Stimulated activated CD8-positive, alpha-beta memory T cell treated with anti-CD3 and anti-CD28 coated beads, Interleukin-7, amount 100 ng/mL, for 24 hours (primary cell): ENCODE results near the gene MGMT.

Experiments used
- DNase-seq: peaks from one replicate; pipeline ENCODE4 v3.0.0-alpha.2; 2020; ENCODE audit warnings: low read depth

Gene MGMT

DNA sequence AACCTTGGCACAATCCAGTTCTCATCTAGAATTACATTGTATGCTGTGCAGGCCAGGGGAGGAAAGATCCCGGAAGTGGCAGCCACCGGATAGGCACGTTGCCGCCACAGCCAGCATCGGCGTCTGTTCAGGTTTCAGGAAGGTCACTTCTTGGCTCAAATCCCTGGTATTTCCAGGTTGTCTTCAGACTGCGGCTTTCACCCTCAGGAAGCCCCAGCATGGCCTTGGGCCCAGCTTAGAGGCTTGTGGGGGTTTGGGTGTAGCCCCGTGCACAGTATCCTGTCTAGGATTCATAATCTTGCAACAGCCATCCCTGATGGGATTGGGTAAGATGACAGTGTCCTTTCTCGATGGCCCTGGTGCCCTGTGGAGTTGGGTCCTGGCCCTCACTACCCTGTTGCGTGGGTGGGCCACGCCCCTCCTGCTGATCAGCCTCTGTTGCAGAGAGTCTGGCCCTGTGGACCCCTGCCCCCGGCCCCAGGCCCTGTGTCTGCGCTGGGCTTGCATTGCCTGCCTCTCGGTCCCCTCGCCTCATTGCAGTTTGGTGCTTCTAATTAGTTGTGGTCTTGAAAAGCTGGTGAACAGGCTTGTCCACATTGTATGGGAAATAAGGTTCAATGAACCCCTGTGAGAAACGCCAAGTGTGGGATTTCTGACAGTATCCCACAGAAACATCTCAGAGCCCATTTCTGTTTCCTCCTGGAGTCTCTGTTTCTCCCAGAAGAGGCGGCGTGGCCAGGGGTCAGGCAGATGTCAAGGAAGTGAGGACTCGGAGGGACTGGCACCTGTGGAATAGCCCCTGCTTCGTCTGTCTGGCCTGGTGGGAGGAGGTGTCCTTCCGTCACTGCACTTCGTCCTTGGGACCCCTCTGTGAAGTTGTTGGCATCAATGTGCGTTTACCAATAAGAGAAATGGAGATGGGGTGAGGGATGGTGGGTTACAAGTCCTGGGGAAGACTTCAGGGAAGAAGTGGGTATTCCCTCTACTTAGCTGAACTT, 77.5 kb downstream of the MGMT start:
- no peak for DNase-seq

DNA sequence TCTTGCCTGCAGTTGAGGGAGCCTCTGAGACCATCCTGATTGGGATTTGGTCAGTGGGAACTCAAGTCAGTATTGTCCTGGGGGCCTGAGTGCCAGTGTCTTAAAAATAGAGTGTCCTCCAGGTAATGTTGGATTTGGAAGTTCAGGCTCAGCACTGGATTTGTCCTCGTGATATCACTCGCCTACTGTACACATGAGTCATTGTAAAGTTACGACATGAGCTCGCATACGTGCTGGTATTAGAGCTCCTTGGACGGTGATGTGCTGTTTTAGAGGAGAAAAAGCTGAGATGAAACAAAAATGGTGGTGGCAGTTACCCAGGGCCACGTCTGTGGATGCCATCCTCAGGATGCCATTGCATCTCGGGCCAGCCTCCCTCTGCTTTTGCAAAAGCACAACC, 78.2 kb downstream of the MGMT start:
- no peak for DNase-seq

DNA sequence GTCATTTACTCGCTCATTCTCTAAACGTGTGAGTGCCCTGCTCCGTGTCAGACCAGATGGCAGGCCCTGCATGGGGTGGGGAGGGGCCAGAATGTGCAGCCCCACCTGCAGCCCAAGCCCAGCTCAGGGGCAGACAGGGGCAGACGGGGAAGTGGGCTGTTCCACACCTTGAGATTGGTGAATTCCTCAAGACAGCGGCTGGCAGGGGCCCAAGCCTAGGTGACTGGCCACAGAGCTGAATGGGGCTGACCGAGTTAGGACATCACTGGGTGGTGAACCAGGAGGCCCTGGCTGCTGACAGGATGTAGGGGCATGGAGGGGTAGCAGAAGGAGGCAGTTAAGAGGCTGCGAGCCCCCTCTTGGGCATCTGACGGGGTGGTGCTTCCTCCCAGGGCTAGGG, 79.1 kb downstream of the MGMT start:
- DNase-seq = no peak

DNA sequence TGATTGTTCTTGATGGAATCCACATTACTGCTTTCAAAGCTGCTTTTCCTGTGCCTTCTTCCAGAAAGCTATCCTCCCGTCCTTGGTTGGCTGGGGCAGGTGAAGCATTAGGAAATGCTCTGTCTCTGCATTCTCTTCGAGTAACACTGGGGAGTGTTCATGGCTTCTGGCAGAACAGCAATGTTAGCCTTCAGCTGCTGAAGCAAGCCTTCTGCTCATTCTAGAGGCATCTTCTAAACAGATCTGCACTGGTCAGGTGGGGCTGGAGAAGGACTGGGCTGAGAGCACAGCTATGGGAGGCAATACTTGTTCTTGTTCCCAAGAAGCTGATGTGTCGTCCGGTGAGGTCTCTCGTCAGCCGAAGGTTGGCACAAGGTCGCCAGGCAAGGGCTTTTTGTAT, 80.6 kb downstream of the MGMT start:
- no peak for DNase-seq

DNA sequence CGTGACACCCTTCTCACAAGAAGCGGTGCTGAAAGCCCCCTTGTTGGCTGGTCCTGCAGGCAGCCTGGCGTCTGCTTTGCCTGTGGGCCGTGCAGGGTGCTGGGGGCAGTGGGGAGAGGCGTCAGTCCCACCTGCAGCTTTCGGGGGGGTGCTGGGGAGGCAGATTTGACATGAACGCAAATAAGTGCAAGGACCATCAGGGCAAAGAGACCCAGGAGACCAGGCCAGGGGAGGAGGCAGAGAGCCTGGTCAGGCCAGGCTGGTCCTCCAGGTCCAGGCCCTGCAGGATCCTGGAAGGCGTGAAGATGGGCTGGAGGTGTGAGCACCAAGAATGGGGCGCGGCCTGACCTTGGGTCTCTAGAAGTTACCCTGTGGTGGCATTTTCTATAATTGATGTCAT, 81.6 kb downstream of the MGMT start:
- DNase-seq = no peak

DNA sequence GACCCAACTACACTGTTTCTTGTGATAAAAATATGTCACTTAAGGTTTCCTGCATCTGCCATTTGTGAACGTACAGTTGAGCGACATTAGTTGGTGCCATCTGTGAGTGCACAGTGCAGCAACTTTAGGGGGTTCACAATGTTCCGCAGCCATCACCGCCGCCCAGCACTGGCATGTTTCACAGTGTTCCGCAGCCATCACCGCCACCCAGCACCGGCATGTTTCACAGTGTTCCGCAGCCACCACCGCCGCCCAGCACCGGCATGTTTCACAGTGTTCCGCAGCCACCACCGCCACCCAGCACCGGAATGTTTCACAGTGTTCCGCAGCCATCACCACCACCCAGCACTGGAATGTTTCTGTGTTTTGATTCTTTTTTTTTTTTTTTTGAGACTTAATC, 83.0 kb downstream of the MGMT start:
- DNase-seq = no peak

DNA sequence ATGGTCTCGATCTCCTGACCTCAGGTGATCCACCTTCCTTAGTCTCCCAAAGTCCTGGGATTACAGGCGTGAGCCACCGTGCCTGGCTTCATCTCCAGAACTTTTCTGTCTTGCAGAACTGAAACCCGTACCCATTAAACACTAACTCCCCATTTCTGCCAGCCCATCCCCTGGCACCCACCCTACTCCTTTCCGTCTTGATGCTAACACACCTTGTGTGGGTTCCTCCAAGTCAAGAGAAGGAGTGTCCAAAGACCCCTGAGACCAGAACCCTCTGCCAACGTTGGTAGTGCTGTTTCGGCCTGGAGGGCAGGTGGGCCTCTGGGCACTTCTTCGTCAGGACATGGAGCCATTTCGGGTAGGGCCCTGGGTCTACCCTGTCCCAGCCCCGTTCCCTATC, 83.6 kb downstream of the MGMT start:
- DNase-seq = no peak

DNA sequence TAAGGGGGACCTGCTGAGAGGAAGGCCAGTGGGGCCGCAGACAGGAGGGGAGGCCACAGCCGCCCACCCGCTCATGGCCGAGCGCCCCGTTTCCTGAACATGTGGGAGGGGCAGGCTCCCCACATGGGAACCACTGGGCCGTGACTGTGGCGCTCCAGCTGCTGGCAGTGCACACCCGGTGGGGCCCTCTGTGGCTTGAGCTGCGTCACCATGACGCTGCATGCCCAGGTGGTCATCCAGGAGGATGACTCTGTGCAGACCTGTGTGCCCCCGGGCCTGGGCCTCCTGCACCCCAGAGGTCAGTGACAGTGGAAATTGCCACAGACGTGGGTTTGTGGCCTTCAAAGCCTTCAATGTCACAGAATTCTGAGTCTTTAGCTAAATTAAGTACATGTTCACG, 85.1 kb downstream of the MGMT start:
- no peak for DNase-seq

DNA sequence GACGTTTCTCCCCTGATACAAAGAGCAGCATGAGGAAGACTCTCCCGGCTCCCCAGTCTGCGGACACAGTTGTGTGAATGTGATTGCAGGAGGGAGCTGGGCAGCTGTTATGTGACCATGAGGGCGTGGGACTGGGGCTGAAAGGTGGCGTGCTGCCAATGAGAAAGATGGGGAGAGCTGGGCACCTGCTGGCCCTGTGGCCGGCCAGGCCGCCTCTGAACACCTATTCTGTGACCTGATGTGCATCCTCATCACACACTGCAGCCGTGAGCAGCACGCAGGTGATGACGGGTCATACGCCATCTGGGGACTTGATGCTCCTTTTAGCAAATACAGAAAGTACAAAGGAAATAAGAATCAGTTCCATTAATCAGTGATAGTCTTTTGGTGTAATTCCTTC, 86.9 kb downstream of the MGMT start:
- DNase-seq = no peak

DNA sequence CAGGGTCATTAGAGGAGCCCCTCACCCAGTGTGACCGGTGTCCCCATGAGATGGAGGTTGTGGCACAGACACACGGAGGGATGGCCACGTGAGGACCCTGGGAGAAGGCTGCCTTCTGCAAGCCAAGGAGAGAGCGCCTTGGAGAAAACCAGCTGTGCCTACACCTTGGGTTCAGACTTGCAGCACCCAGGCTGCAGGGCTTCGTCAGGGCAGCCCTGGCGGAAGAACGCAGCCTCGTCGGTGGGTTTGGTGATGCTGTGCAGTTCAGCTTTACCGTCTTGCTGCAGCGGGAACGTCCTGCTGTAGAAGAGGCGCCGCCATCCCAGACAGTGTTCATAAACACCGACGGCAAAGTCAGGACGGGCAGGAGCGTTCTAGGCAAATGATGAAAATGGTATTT, 89.3 kb downstream of the MGMT start:
- DNase-seq = no peak

DNA sequence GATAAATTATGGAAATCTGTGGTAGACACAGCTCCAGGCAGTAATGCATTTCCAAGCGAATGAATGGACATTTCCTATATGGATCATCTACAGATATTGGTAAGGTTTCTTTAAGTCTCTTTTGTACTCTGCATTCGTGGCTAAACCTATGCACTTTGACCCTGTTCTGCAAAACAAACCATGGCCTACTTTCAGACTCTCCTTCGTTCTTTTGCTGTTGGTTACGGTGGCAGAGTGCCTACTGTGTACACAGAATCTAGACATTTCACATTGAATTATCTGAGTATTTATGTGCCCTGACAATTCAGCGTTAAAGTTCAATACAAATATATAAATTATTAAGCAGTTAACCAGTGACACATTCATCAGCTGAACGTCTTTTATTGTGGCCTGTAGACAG, 93.3 kb downstream of the MGMT start:
- DNase-seq = no peak

DNA sequence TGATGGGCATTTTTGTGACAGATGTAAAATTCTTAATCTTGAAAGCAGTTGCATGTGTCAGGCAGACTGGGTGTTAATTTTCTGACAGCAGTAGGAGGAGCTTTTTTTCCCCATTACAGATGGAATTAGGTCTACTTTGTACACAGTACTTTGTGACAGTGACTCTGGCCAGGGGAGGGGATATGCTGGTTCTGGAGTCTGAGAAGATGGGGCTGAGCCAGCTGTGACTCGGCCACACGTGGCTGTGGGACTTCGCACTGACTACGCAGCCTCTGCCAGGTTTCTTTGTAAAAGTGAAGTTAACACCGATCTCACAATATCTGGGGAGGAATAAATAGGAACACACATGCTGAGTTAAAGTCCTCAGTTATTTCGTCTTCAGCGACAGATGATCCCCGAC, 95.4 kb downstream of the MGMT start:
- no peak for DNase-seq

DNA sequence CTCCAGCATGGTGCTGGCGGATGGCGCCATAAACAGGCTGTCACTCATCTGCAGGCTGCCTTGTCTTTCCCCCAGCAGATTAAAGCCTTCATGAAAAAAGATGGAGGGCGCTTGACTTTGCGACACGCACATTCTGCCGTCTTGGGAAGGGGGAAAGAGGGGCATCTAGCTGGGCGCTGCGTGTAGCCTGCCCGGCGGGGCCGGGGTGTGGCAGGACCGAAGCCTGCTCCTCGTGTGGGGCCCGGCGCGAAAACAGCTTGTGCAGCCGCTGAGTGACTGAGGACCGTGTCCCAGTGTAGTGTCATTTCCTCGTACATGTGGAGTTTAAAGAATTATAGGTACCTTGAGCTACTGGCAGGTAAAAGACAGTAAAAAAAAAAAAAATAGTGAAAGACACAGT, 97.9 kb downstream of the MGMT start:
- no peak for DNase-seq

DNA sequence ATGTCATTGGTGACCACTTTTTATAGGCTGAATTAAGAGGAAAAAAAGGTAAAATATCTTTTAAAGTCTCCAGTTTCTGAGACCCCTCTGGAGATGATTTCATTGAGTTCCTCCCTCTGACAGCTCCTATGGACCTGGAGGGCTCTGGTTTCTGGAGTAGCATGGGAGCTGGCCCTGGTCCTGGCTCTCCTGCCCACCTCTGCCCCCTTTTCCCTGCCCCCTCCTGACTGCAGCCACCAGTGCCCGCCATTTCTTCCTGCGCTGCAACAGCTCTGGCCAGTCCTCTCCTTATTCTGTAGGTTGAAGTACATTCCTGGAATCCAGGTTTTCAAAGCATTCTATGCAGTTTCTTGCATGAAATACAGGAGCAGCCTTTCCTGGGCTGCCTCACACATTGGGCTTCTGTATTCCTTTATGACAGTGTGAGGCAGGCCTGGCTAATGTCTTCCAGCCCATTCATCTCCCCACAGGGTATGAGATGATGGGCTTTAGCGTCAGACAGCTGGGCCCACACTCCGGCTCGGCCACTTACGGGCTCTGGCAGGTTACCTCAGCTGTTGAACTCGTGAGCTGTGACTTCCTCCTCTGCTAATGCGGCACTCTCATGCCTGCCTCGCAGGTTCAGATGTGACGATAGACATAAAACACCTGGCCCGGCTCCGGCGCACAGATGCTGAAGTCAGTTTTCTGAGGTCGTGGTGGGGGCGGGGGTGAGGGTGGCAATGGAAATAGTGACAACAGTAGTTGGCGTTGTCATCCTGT, 101.7 kb downstream of the MGMT start:
- DNase-seq = no peak

DNA sequence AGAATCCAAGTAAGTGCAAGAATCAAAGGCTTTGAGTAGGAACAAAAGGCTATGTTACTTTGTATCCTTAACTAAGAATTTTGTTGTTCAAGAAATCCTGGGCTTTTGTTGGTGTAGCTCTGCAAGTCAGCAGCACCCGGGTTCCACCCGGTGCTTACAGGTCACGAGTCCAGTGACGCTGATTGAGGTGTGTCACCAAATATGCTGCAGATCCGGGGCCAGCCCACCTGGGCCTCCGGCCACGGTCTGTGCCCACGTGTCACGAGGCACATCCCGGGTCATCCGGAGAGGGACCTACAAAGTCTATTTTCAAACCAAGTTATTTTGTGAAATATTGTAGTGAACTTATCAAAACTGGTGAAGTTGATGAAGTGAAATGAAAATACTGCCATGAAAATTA, 103.1 kb downstream of the MGMT start:
- DNase-seq = no peak

DNA sequence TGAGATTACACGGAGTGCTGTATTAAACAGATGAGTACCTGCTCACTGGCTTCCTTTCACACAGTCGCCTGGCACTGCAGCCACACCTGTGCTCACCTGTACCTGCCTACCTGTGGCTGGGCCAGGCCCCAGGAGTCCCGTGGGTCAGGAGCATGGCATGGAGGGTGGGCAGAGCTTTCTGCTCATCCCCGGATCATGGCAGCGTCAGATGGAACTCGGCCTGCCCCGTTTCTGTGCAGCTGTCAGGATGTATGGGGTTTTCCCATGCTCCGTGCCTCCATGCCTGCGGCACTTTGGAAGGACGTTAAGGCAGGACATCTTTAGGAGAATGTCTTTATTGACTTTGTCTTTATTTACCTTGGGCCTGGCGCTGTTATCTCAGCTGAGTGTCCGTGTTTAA, 112.2 kb downstream of the MGMT start:
- no peak for DNase-seq

DNA sequence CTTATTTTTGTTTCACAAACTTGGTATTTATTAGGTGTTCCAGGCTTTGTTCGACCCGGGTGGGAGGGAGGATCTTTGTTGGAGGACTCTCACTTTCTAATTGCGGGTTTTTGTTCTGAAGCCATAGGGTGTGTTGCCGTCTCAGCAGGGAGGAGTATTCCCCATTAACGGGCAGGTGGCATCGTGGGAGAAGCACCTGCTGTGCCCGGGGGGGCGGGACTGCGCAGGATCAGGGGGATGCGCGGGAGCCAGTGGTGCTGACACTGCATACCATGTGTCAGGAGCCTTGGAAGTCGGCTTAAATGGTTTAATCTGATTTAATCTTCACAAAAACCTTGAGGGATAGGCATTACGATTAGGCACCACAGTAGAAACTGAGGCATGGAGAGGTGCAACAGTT, 113.0 kb downstream of the MGMT start:
- DNase-seq = no peak

DNA sequence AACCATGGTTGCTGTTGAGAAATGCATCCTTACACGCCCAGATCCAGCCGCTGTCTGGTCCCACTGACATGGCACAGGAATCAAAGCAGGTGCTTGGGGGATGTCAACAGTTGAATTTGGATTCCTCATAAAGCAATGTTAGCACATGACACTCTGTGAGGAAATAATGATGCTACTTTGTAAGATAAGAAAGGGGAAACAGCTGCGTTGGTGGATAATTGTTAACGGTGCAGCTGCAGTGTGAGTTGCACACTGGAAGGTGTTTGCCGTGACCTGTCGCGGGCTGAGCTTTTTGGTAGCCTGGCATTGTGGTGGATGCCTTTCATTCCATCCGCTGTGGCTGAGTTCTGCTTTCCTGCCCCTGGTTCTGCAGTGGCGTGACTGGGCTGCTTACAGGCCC, 113.9 kb downstream of the MGMT start:
- DNase-seq = no peak

DNA sequence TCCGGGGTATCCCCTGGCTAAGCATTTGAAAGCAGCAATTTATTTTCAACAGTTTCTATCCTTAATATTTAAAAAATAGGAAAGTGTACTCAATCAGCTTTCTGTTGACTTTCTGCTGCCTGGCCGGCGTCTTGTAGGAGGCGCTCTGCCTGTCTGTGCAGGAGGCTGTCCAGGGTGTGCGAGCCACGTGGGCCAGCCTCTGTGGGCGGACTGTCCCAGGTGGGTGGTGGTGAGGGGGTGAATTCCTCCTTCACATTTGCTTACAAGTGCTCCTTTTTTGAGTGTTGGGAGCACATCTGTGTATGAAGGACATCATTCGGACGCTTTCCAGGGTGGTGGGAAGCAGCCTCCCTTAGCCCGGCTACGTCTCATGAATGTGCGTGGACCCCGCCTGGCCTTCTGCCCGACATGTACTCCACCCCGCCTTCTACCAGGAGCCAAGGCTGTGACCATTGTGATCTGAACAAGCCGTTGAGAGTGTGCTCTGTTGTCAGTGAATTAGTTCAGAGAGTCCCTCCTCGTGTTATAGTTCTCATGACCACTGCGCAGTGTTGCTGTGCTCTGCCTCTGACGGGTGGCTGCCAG, 114.9 kb downstream of the MGMT start:
- no peak for DNase-seq

DNA sequence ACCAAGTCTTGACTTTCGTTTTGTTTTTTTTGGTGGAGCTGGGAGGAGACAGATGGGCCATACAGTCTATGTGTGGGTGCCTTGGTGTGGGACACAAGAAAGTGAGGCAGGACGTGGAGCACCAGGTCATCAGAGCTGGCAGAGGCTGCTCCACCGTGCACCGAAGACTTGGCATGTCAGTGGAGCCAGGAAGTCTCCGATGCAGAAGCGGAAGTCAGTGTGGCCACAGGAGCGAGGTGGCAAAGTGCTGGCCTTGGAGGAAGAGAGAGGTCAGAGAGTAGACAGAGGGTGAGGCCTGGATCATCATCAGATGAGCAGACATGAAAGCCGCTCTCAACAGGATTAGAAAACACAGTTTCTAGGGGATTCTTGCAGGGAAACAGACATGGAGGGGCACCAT, 116.8 kb downstream of the MGMT start:
- DNase-seq = no peak

DNA sequence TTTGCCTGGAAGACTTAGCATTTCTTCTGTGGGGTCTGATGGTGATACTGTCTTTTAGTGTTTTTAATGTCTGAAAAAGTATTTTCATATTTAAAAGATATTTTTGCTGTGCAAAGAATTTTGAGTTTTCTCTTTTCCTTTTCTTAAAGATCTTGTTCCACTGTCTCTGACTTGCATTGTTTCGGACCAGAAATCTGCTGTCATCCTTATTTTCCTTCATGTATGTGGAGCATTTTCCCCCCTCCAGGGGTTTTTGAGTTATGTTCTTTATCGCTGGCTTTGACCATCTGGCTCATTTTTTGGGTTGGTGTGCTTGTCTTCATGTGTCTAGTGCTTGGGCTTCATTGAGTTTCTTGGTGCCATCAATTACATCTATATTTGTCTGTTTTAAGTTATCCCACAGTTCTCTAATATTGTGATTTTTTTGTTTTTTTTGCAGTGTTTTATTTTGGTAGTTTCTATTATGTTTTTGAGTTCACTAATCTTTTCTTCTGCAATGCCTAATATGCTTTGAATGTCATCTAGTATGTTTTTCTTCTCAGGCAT, 119.9 kb downstream of the MGMT start:
- DNase-seq = no peak

DNA sequence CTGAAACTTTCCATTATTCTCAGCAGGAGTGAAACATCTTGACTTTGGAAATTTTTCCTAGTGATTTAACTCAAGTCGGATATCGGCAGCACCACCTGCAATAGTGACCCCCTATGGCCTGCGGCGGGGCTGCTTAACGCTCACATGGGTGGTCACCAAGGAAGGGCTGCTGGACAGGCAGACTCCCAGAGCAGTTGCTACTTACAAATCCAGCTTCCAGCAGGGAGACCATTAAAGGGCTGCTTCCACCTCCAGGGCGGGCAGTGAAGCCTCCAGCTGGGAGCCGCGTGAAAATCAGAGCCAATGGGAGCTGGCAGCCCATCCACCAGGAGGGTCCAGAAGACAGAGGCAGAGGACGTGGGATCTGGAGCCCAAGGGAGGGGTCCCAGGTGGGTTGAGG, 122.5 kb downstream of the MGMT start:
- no peak for DNase-seq

DNA sequence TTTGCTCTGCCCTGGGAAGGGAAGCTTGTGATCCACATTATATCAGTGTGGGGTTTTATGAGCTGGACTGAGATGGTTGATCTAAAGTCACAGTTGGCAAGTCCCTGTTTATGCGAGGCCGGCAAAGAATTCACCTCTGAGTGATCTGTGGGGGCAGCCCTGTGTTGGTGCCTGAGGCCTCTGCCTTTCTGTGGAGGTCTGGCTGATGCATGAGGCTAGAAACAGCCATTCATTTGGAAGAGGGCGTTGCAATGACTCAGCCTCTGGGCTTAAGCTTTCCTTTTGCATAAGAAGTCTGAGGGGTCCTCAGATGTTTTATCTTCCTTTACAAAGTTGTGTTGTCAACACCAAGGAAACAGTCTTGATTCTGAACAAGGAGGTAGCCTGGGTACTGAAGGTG, 126.9 kb downstream of the MGMT start:
- DNase-seq = no peak
